Smooth muscle cell (in vitro differentiated cells): ENCODE measurements around the gene CD99L2. TPM values are rescaled to one million over a fixed set of nuclear protein-coding genes. Genes with fewer than 3 reads are reported as not detected.
A peak's percentile ranks its signal among the peaks of the same experiment; 100 is the strongest.

ENCODE experiments used
- DNase-seq: peaks from one replicate; lab custom pipeline; 2025; ENCODE audit not compliant: unreplicated experiment; lab: John Stamatoyannopoulos, UW
- H2AFZ ChIP-seq: fragments of 200-600 bp; sonication (generic); 2 replicates; pipeline ENCODE4 v1.6.0; 2016; ENCODE audit warnings: antibody characterized with exemption, low read depth, mild to moderate bottlenecking
- H3F3A ChIP-seq: fragments of 200-600 bp; sonication (generic); 2 replicates; pipeline ENCODE4 v1.6.0; 2017; ENCODE audit warnings: antibody characterized with exemption, low read depth
- H3K27ac ChIP-seq: fragments of 200-600 bp; sonication (generic); 2 replicates; pipeline ENCODE4 v1.5.1; 2016; ENCODE audit warnings: low read depth, mild to moderate bottlenecking
- H3K27me3 ChIP-seq: fragments of 200-600 bp; sonication (generic); 2 replicates; pipeline ENCODE4 v1.6.1; 2016; ENCODE audit warnings: low read depth, mild to moderate bottlenecking
- H3K36me3 ChIP-seq: fragments of 200-600 bp; sonication (generic); 2 replicates; pipeline ENCODE4 v1.5.1; 2016; ENCODE audit warnings: low read depth
- H3K4me1 ChIP-seq: fragments of 200-600 bp; sonication (generic); 2 replicates; pipeline ENCODE4 v1.5.1; 2016; ENCODE audit warnings: low read depth
- H3K4me2 ChIP-seq: fragments of 200-600 bp; sonication (generic); 2 replicates; pipeline ENCODE4 v1.6.0; 2016; ENCODE audit warnings: mild to moderate bottlenecking
- H3K4me3 ChIP-seq: fragments of 200-600 bp; sonication (generic); 2 replicates; pipeline ENCODE4 v1.5.1; 2016; ENCODE audit warnings: mild to moderate bottlenecking
- H3K79me2 ChIP-seq: fragments of 200-600 bp; sonication (generic); 2 replicates; pipeline ENCODE4 v1.6.0; 2016; ENCODE audit warnings: low read depth, mild to moderate bottlenecking
- H3K9ac ChIP-seq: fragments of 200-600 bp; sonication (generic); 2 replicates; pipeline ENCODE4 v1.6.0; 2016; ENCODE audit warnings: low read depth
- H3K9me3 ChIP-seq: fragments of 200-600 bp; sonication (generic); replicated peaks from 2 replicates; pipeline ENCODE4 v1.5.1; 2016; ENCODE audit warnings: low read depth
- H4K20me1 ChIP-seq: fragments of 200-600 bp; sonication (generic); 2 replicates; pipeline ENCODE4 v1.6.0; 2016; ENCODE audit warnings: low read depth
- CTCF ChIP-seq: fragments of 200-600 bp; sonication (generic); IDR thresholded peaks from 2 replicates; pipeline ENCODE4 v1.5.1; 2017; ENCODE audit warnings: borderline replicate concordance, mild to moderate bottlenecking, antibody characterized with exemption; ENCODE audit not compliant: insufficient read depth, poor library complexity, severe bottlenecking
- WGBS: methylation state at CpG from one replicate; pipeline ENCODE4 v1.1.7; 2016; ENCODE audit warnings: low lambda C conversion rate; 5-methylcytosine and 5-hydroxymethylcytosine counted together
- polyA plus RNA-seq: library from polyadenylated mRNA; unstranded; fragments of >200 nt; fragmentation: Nextera tagmentation; extraction: Ambion mirVana; gene quantifications from 2 replicates; pipeline ENCODE4 v1.2.1, GENCODE V29; 2016
- total RNA-seq: library from RNA; depleted of rRNA; stranded (reverse); fragments of >200 nt; gene quantifications from 2 replicates; pipeline ENCODE4 v1.2.3, GENCODE V29; 2014

CD99L2 gene
- total and polyA plus RNA-seq, 2 experiments from 2014 or later, result 43.7 to 44.6 TPM

- WGBS, result 69% methylated on average over 6 of the region's 6 CpGs
- no peak overlapping the region for H3K9ac ChIP-seq
- no peaks in the 10 kb centered on the region for H3K9me3 ChIP-seq
- no peak overlapping the region for H3K4me2 ChIP-seq
- H2AFZ ChIP-seq, result no peak overlapping the region
- DNase-seq, result no peak
- peaks cover 5% of the 10 kb centered on the region for H3K36me3 ChIP-seq
- H3K27me3 ChIP-seq, result no peaks in the 10 kb centered on the region
- H3F3A ChIP-seq, result no peaks in the 10 kb centered on the region
- TF ChIP-seq CTCF, result no peak
- no peaks in the 10 kb centered on the region for H4K20me1 ChIP-seq
- no peaks in the 10 kb centered on the region for H3K79me2 ChIP-seq
- no peak overlapping the region for H3K4me3 ChIP-seq
- H3K27ac ChIP-seq, result peak overlapping the region; percentile 85
- no peaks in the 10 kb centered on the region for H3K4me1 ChIP-seq
Observed at GRCh38 chrX:150730719-150731118, 167.7 kb downstream of the CD99L2 start.

- 80% methylated on average over 5 of the region's 5 CpGs for WGBS
Observed at GRCh38 chrX:150729956-150730355, 168.5 kb downstream of the CD99L2 start.

DNA sequence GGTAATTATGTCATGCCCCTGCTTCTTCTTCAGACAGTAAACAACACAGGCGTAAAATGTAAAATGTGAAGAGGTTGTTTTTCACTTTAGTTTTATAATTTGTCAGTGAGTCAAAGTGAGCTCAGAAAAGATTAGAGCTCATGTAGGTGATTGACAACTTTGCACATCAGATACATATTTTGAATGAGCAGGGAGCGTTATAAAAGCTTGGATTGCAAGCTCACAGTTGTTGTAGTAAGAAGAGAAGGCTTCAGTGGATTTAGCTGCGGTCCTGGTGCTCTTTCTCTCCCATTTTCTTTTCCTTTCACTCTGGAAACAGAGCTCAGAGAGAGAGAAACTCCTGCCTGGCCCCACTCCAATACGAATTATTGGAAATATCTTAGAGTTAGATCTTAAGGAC is 178.8 kb downstream of the CD99L2 start:
- no peak for DNase-seq
- H3K4me1 ChIP-seq, result no peaks in the 10 kb centered on the region
- peaks cover 6% of the 10 kb centered on the region for H3K9me3 ChIP-seq
- H3K4me3 ChIP-seq, result no peak overlapping the region
- H3F3A ChIP-seq, result no peaks in the 10 kb centered on the region
- H4K20me1 ChIP-seq, result peaks cover 4% of the 10 kb centered on the region
- H3K36me3 ChIP-seq, result no peaks in the 10 kb centered on the region
- H2AFZ ChIP-seq, result no peak overlapping the region
- H3K4me2 ChIP-seq, result no peak overlapping the region
- no peak for TF ChIP-seq CTCF
- H3K27ac ChIP-seq, result no peak overlapping the region
- no peaks in the 10 kb centered on the region for H3K27me3 ChIP-seq
- H3K79me2 ChIP-seq, result no peaks in the 10 kb centered on the region
- 79% methylated on average over 4 of the region's 4 CpGs for WGBS
- no peak overlapping the region for H3K9ac ChIP-seq

More at GRCh38 chrX:150729956-150730355, 168.5 kb downstream of the CD99L2 start:
- Histone ChIP-seq H3K79me2 (no peaks in the 10 kb centered on the region), H3K9ac (no peak overlapping the region), H4K20me1 (no peaks in the 10 kb centered on the region), H3K27me3 (no peaks in the 10 kb centered on the region), H3K9me3 (no peaks in the 10 kb centered on the region), H3K4me2 (no peak overlapping the region), H3K4me3 (no peak overlapping the region), H3F3A (no peaks in the 10 kb centered on the region), H3K36me3 (peaks cover 5% of the 10 kb centered on the region), H3K4me1 (no peaks in the 10 kb centered on the region), H2AFZ (no peak overlapping the region), H3K27ac (no peak overlapping the region)
- DNase-seq, result no peak
- TF ChIP-seq CTCF, result no peak

Other genes with a start within 250 kb of the CD99L2 start
- 13.8 and 15.6 TPM in 2 replicates for gene MTMR1, start 205.3 kb downstream of the CD99L2 start, total RNA-seq
- gene MTMR1, start 205.3 kb downstream of the CD99L2 start, polyA plus RNA-seq, result 10.1 and 19.0 TPM in 2 replicates
- gene HMGB3, start 84.7 kb upstream of the CD99L2 start, total RNA-seq, result 25.4 and 35.6 TPM in 2 replicates
- gene HMGB3, start 84.7 kb upstream of the CD99L2 start, polyA plus RNA-seq, result 68.2 and 78.3 TPM in 2 replicates